WTC11 (cell line): ENCODE results near the gene ADCK2. TPM values are rescaled to one million over a fixed set of nuclear protein-coding genes. Genes with fewer than 3 reads are reported as not detected.

Experiments
- ATAC-seq: fragments of 200-7000 bp; cut with Tn5 transposase; 2 replicates; pipeline ENCODE4 v1.10.0; 2021; ENCODE audit warnings: mild to moderate bottlenecking, moderate library complexity
- CTCF ChIA-PET: fragments of 300-600 bp; sonication (Branson Sonifier 250); formaldehyde crosslinking; loops from one replicate; lab custom pipeline; 2021; ENCODE audit warnings: antibody characterized with exemption; lab: Charles Lee
- POLR2A ChIA-PET: fragments of 350-600 bp; sonication (Branson Sonifier 250); formaldehyde crosslinking; loops from one replicate; lab custom pipeline; 2021; ENCODE audit warnings: antibody characterized with exemption; lab: Charles Lee
- DNase-seq: peaks from one replicate; pipeline ENCODE4 v3.0.0; 2021; ENCODE audit warnings: low spot score
- H3K27ac Mint-ChIP-seq: 2 replicates; pipeline ENCODE4 v1.8.0; 2021; ENCODE audit warnings: mixed read lengths
- H3K27me3 Mint-ChIP-seq: 2 replicates; pipeline ENCODE4 v1.8.0; 2021; ENCODE audit warnings: low read depth, mild to moderate bottlenecking, moderate library complexity, mixed read lengths
- H3K36me3 Mint-ChIP-seq: 2 replicates; pipeline ENCODE4 v1.8.0; 2021; ENCODE audit warnings: mixed read lengths
- H3K4me1 Mint-ChIP-seq: 2 replicates; pipeline ENCODE4 v1.8.0; 2022; ENCODE audit warnings: mixed read lengths
- H3K4me3 Mint-ChIP-seq: 2 replicates; pipeline ENCODE4 v1.8.0; 2021; ENCODE audit warnings: mild to moderate bottlenecking, moderate library complexity, mixed read lengths
- H3K9me3 Mint-ChIP-seq: 2 replicates; pipeline ENCODE4 v1.8.0; 2021; ENCODE audit warnings: mixed read lengths
- ATF3 ChIP-seq: sonication (generic); formaldehyde crosslinking; conservative IDR thresholded peaks from 2 replicates; pipeline ENCODE4 v1.8.1; 2022; ENCODE audit warnings: mild to moderate bottlenecking, missing genetic modification reagents
- CREB1 ChIP-seq: sonication (generic); formaldehyde crosslinking; IDR thresholded peaks from 2 replicates; pipeline ENCODE4 v1.8.0; 2023; ENCODE audit warnings: mild to moderate bottlenecking, missing genetic modification reagents
- ELF4 ChIP-seq: sonication (generic); formaldehyde crosslinking; IDR thresholded peaks from 2 replicates; pipeline ENCODE4 v1.8.1; 2022; ENCODE audit warnings: low read depth, mild to moderate bottlenecking, moderate library complexity, missing genetic modification reagents
- EMX1 ChIP-seq: fragments of 250-450 bp; sonication (Bioruptor Pico); IDR thresholded peaks from 2 replicates; pipeline ENCODE4 v1.8.0; 2021; ENCODE audit warnings: mild to moderate bottlenecking
- ETV6 ChIP-seq: sonication (generic); formaldehyde crosslinking; IDR thresholded peaks from 2 replicates; pipeline ENCODE4 v1.8.1; 2022; ENCODE audit warnings: mild to moderate bottlenecking, missing genetic modification reagents
- JAZF1 ChIP-seq: fragments of 250-450 bp; sonication (Bioruptor Pico); IDR thresholded peaks from 2 replicates; pipeline ENCODE4 v1.9.0; 2021; ENCODE audit warnings: moderate library complexity, mild to moderate bottlenecking, inconsistent platforms
- JUN ChIP-seq: sonication (generic); formaldehyde crosslinking; IDR thresholded peaks from 2 replicates; pipeline ENCODE4 v1.8.0; 2023; ENCODE audit warnings: mild to moderate bottlenecking, missing genetic modification reagents
- MXD4 ChIP-seq: fragments of 250-450 bp; sonication (Bioruptor Pico); IDR thresholded peaks from 2 replicates; pipeline ENCODE4 v1.8.0; 2021; ENCODE audit warnings: mild to moderate bottlenecking, moderate library complexity, borderline replicate concordance
- MYBL2 ChIP-seq: sonication (generic); formaldehyde crosslinking; IDR thresholded peaks from 2 replicates; pipeline ENCODE4 v1.8.1; 2023; ENCODE audit warnings: mild to moderate bottlenecking, moderate library complexity, missing genetic modification reagents
- NFYB ChIP-seq: sonication (generic); formaldehyde crosslinking; conservative IDR thresholded peaks from 2 replicates; pipeline ENCODE4 v1.8.0; 2022; ENCODE audit warnings: low read depth, missing genetic modification reagents
- NR1H2 ChIP-seq: sonication (generic); formaldehyde crosslinking; IDR thresholded peaks from 2 replicates; pipeline ENCODE4 v1.9.0; 2021; ENCODE audit warnings: mild to moderate bottlenecking, moderate library complexity, missing genetic modification reagents
- NR3C1 ChIP-seq: sonication (generic); formaldehyde crosslinking; conservative IDR thresholded peaks from 2 replicates; pipeline ENCODE4 v1.8.1; 2023; ENCODE audit warnings: low read depth, mild to moderate bottlenecking, missing genetic modification reagents
- OVOL2 ChIP-seq: fragments of 250-450 bp; sonication (Bioruptor Pico); IDR thresholded peaks from 2 replicates; pipeline ENCODE4 v1.9.0; 2021; ENCODE audit warnings: mild to moderate bottlenecking, borderline replicate concordance
- SOX15 ChIP-seq: fragments of 250-450 bp; sonication (Bioruptor Pico); IDR thresholded peaks from 2 replicates; pipeline ENCODE4 v1.9.0; 2021; ENCODE audit warnings: mild to moderate bottlenecking
- TEAD4 ChIP-seq: sonication (generic); formaldehyde crosslinking; IDR thresholded peaks from 2 replicates; pipeline ENCODE4 v1.8.0; 2022; ENCODE audit warnings: mild to moderate bottlenecking, missing genetic modification reagents
- ZBTB21 ChIP-seq: sonication (generic); formaldehyde crosslinking; IDR thresholded peaks from 2 replicates; pipeline ENCODE4 v1.8.1; 2023; ENCODE audit warnings: mild to moderate bottlenecking, missing genetic modification reagents, borderline replicate concordance
- ZNF138 ChIP-seq: sonication (generic); formaldehyde crosslinking; conservative IDR thresholded peaks from 2 replicates; pipeline ENCODE4 v1.8.1; 2022; ENCODE audit warnings: mild to moderate bottlenecking, moderate library complexity, missing genetic modification reagents
- ZNF232 ChIP-seq: sonication (generic); formaldehyde crosslinking; IDR thresholded peaks from 2 replicates; pipeline ENCODE4 v1.8.0; 2022; ENCODE audit warnings: mild to moderate bottlenecking, missing genetic modification reagents
- ZNF425 ChIP-seq: fragments of 250-450 bp; sonication (Bioruptor Pico); conservative IDR thresholded peaks from 2 replicates; pipeline ENCODE4 v1.9.0; 2021; ENCODE audit warnings: mild to moderate bottlenecking
- ZNF671 ChIP-seq: fragments of 250-450 bp; sonication (Bioruptor Pico); IDR thresholded peaks from 2 replicates; pipeline ENCODE4 v1.8.0; 2021; ENCODE audit warnings: mild to moderate bottlenecking
- total RNA-seq: library from RNA; stranded (reverse); gene quantifications from 3 replicates; pipeline ENCODE4 v1.2.3, GENCODE V29; 2021

The ADCK2 gene
- total RNA-seq, 1 experiment from 2014 or later = 12.7 TPM

- CTCF ChIA-PET = interaction anchor here (1.0 kb wide), 1 partner anchor 10 kb away, joined by 3 read pairs; no protein-coding TSS in a partner anchor
- Mint-ChIP-seq H3K4me3 (no peak overlapping the region), H3K9me3 (peaks cover 3% of the 10 kb centered on the region; the same call in 1 of the 2 replicates)
Measured at GRCh38 chr7:140655511-140656408, 17.0 kb upstream of the ADCK2 start.

GRCh38 chr7:140656548-140657515 lies 15.9 kb upstream of the ADCK2 start:
- CTCF ChIA-PET = no interaction called here
- POLR2A ChIA-PET = interaction anchor here (0.6 kb wide), 1 partner anchor 596 kb away, joined by 6 read pairs; no protein-coding TSS in a partner anchor
- no peak for DNase-seq
- Mint-ChIP-seq H3K4me1 (peaks cover 12% of the 10 kb centered on the region), H3K4me3 (no peak overlapping the region), H3K27me3 (no peaks in the 10 kb centered on the region), H3K9me3 (peaks cover 3% of the 10 kb centered on the region; the same call in 1 of the 2 replicates), H3K27ac (no peak overlapping the region), H3K36me3 (no peaks in the 10 kb centered on the region)
- no peak for TF ChIP-seq ZNF232 (CRISPR knock-in tag)
- no peak for TF ChIP-seq ELF4
- TF ChIP-seq ZNF671 (CRISPR knock-in tag) = no peak
- TF ChIP-seq JAZF1 (CRISPR knock-in tag) = no peak
- TF ChIP-seq ZNF425 (CRISPR knock-in tag) = no peak
- no peak for TF ChIP-seq NR3C1 (CRISPR knock-in tag)
- no peak for TF ChIP-seq OVOL2 (CRISPR knock-in tag)
- no peak for TF ChIP-seq ETV6 (CRISPR knock-in tag)
- TF ChIP-seq MXD4 (CRISPR knock-in tag) = no peak
- ATAC-seq = no peak

More at GRCh38 chr7:140655511-140656408, 17.0 kb upstream of the ADCK2 start:
- DNase-seq (no peak), ATAC-seq (no peak)
- POLR2A ChIA-PET = no interaction called here
- Mint-ChIP-seq H3K27ac (no peak overlapping the region), H3K4me1 (peaks cover 15% of the 10 kb centered on the region), H3K36me3 (no peaks in the 10 kb centered on the region), H3K27me3 (no peaks in the 10 kb centered on the region)
- no peak for TF ChIP-seq JUN (CRISPR knock-in tag)
- no peak for TF ChIP-seq EMX1 (CRISPR knock-in tag)

GRCh38 chr7:140657891-140658290 lies 14.9 kb upstream of the ADCK2 start:
- ChIA-PET CTCF (no interaction called here), POLR2A (interaction anchor here (0.6 kb wide), 1 partner anchor 595 kb away, joined by 6 read pairs; no protein-coding TSS in a partner anchor)
- Mint-ChIP-seq H3K4me1 (peaks cover 12% of the 10 kb centered on the region), H3K27me3 (no peaks in the 10 kb centered on the region), H3K4me3 (no peak overlapping the region), H3K27ac (no peak overlapping the region), H3K36me3 (no peaks in the 10 kb centered on the region), H3K9me3 (peaks cover 3% of the 10 kb centered on the region; the same call in 1 of the 2 replicates)
- no peak for TF ChIP-seq CREB1 (CRISPR knock-in tag)
- TF ChIP-seq ZNF138 (CRISPR knock-in tag) = no peak
- no peak for TF ChIP-seq MYBL2 (CRISPR knock-in tag)
- TF ChIP-seq NFYB (CRISPR knock-in tag) = no peak
- no peak for TF ChIP-seq SOX15
- TF ChIP-seq ATF3 (CRISPR knock-in tag) = no peak
- TF ChIP-seq ZBTB21 (CRISPR knock-in tag) = no peak
- no peak for TF ChIP-seq NR1H2
- TF ChIP-seq TEAD4 = no peak
- DNase-seq = no peak
- ATAC-seq = no peak
